ENCODE data around the gene TFIP11. TPM values are rescaled to one million over a fixed set of nuclear protein-coding genes. Genes with fewer than 3 reads are reported as not detected.
A peak's percentile ranks its signal among the peaks of the same experiment; 100 is the strongest.

TFIP11 gene
- total RNA-seq, 1 donor from 2014 or later, result 26.2 TPM

GRCh38 chr22:26492220-26492619, 20.1 kb downstream of the TFIP11 start:
- no peak overlapping the region for H3K4me2 ChIP-seq
- Mint-ChIP-seq H3K4me3 (no peak overlapping the region), H3K36me3 (peaks cover 44% of the 10 kb centered on the region), H3K9me3 (no peaks in the 10 kb centered on the region), H3K27ac (no peak overlapping the region), H3K4me1 (no peaks in the 10 kb centered on the region), H3K27me3 (ENCODE audit: insufficient read depth, low read depth) (no peaks in the 10 kb centered on the region)
- no peaks in the 10 kb centered on the region for H3K27me3 ChIP-seq
- peaks cover 1% of the 10 kb centered on the region for H3K79me2 ChIP-seq (ENCODE audit: low read depth)
- no peak overlapping the region for H3K4me3 ChIP-seq
- no peaks in the 10 kb centered on the region for H3K4me1 ChIP-seq
- no peak for TF ChIP-seq EZH2 (IDR thresholded peaks at IDR 0.05)
- no peaks in the 10 kb centered on the region for H4K20me1 ChIP-seq (ENCODE audit: low read depth)
- H3K9me3 ChIP-seq (ENCODE audit: low read depth), result no peaks in the 10 kb centered on the region
- no peak overlapping the region for H3K27ac ChIP-seq
- no peak overlapping the region for H3K9ac ChIP-seq
- no peak overlapping the region for H2AFZ ChIP-seq (replicated peaks)
- H3K36me3 ChIP-seq, result peaks cover 9% of the 10 kb centered on the region
- peaks cover 9% of the 10 kb centered on the region for H3F3A ChIP-seq (ENCODE audit: low read depth)
- DNase-seq (ENCODE audit: low spot score), result no peak

- H3K9me3 Mint-ChIP-seq, result no peaks in the 10 kb centered on the region
- H3K36me3 Mint-ChIP-seq, result peaks cover 34% of the 10 kb centered on the region
- Histone ChIP-seq H3K9me3 (ENCODE audit: low read depth) (no peaks in the 10 kb centered on the region), H3K4me3 (no peak overlapping the region), H3K4me2 (no peak overlapping the region), H3K27me3 (no peaks in the 10 kb centered on the region), H2AFZ (replicated peaks) (no peak overlapping the region), H3K9ac (no peak overlapping the region), H3K79me2 (ENCODE audit: low read depth) (peaks cover 21% of the 10 kb centered on the region), H4K20me1 (ENCODE audit: low read depth) (no peaks in the 10 kb centered on the region), H3F3A (ENCODE audit: low read depth) (peaks cover 15% of the 10 kb centered on the region), H3K4me1 (peaks cover 6% of the 10 kb centered on the region), H3K36me3 (peaks cover 9% of the 10 kb centered on the region), H3K27ac (no peak overlapping the region)
- H3K27me3 Mint-ChIP-seq (ENCODE audit: insufficient read depth, low read depth), result no peaks in the 10 kb centered on the region
- TF ChIP-seq EZH2 (IDR thresholded peaks at IDR 0.05) (no peak), CTCF (IDR thresholded peaks at IDR 0.05) (no peak), EZH2phosphoT487 (IDR thresholded peaks at IDR 0.05) (no peak)
- H3K4me3 Mint-ChIP-seq, result no peak overlapping the region
- peaks cover 5% of the 10 kb centered on the region for H3K4me1 Mint-ChIP-seq
- DNase-seq (ENCODE audit: low spot score), result no peak
- peak overlapping the region; percentile 39 for H3K27ac Mint-ChIP-seq
Observed at GRCh38 chr22:26489447-26490036, 22.7 kb downstream of the TFIP11 start.

- H3K9ac ChIP-seq, result no peak overlapping the region
- H3K4me3 Mint-ChIP-seq, result no peak overlapping the region
- no peak overlapping the region for H2AFZ ChIP-seq (replicated peaks)
- peaks cover 30% of the 10 kb centered on the region for H3K79me2 ChIP-seq (ENCODE audit: low read depth)
- H3K9me3 Mint-ChIP-seq, result no peaks in the 10 kb centered on the region
- peaks cover 9% of the 10 kb centered on the region for H3K36me3 ChIP-seq
- H3K4me3 ChIP-seq, result no peak overlapping the region
- no peaks in the 10 kb centered on the region for H4K20me1 ChIP-seq (ENCODE audit: low read depth)
- no peaks in the 10 kb centered on the region for H3K9me3 ChIP-seq (ENCODE audit: low read depth)
- no peak for DNase-seq (ENCODE audit: low spot score)
- H3K27me3 ChIP-seq, result no peaks in the 10 kb centered on the region
- no peak overlapping the region for H3K27ac ChIP-seq
- H3K4me1 Mint-ChIP-seq, result peaks cover 13% of the 10 kb centered on the region
- H3F3A ChIP-seq (ENCODE audit: low read depth), result peaks cover 25% of the 10 kb centered on the region
- no peak overlapping the region for H3K27ac Mint-ChIP-seq
- TF ChIP-seq EZH2 (IDR thresholded peaks at IDR 0.05) (no peak), EZH2phosphoT487 (IDR thresholded peaks at IDR 0.05) (no peak), CTCF (IDR thresholded peaks at IDR 0.05) (no peak)
- H3K4me2 ChIP-seq, result no peak overlapping the region
- peaks cover 9% of the 10 kb centered on the region for H3K4me1 ChIP-seq
- no peaks in the 10 kb centered on the region for H3K27me3 Mint-ChIP-seq (ENCODE audit: insufficient read depth, low read depth)
- H3K36me3 Mint-ChIP-seq, result peaks cover 24% of the 10 kb centered on the region
Observed at GRCh38 chr22:26487996-26488395, 24.3 kb downstream of the TFIP11 start.

GRCh38 chr22:26486394-26486793, 25.9 kb downstream of the TFIP11 start:
- no peak overlapping the region for H3K27ac Mint-ChIP-seq
- TF ChIP-seq EZH2phosphoT487 (IDR thresholded peaks at IDR 0.05), result no peak
- no peak for TF ChIP-seq CTCF (IDR thresholded peaks at IDR 0.05)
- TF ChIP-seq EZH2 (IDR thresholded peaks at IDR 0.05), result no peak
- H3K4me1 ChIP-seq, result peaks cover 15% of the 10 kb centered on the region
- no peak overlapping the region for H3K27ac ChIP-seq
- H3K79me2 ChIP-seq (ENCODE audit: low read depth), result peaks cover 46% of the 10 kb centered on the region
- H3K9me3 ChIP-seq (ENCODE audit: low read depth), result no peaks in the 10 kb centered on the region
- H3F3A ChIP-seq (ENCODE audit: low read depth), result peaks cover 29% of the 10 kb centered on the region
- H3K27me3 ChIP-seq, result no peaks in the 10 kb centered on the region
- peaks cover 8% of the 10 kb centered on the region for H3K36me3 ChIP-seq
- no peak overlapping the region for H3K4me3 Mint-ChIP-seq
- H3K9ac ChIP-seq, result no peak overlapping the region
- no peak for DNase-seq (ENCODE audit: low spot score)
- no peaks in the 10 kb centered on the region for H3K9me3 Mint-ChIP-seq
- H3K36me3 Mint-ChIP-seq, result peaks cover 20% of the 10 kb centered on the region
- peaks cover 26% of the 10 kb centered on the region for H3K4me1 Mint-ChIP-seq
- no peak overlapping the region for H3K4me2 ChIP-seq
- no peak overlapping the region for H3K4me3 ChIP-seq
- no peaks in the 10 kb centered on the region for H4K20me1 ChIP-seq (ENCODE audit: low read depth)
- H2AFZ ChIP-seq (replicated peaks), result no peak overlapping the region
- no peaks in the 10 kb centered on the region for H3K27me3 Mint-ChIP-seq (ENCODE audit: insufficient read depth, low read depth)
